Neural cell (in vitro differentiated cells): ENCODE data around the gene CELF5. TPM values are rescaled to one million over a fixed set of nuclear protein-coding genes. Genes with fewer than 3 reads are reported as not detected.

ENCODE experiments used
- H2AFZ ChIP-seq: fragments of 200-600, 300-800 bp; sonication (generic), shearing (Covaris generic); 2 replicates; pipeline ENCODE4 v1.6.0; 2014; ENCODE audit warnings: low read depth, mild to moderate bottlenecking, antibody characterized with exemption, low read length, moderate library complexity
- H3F3A ChIP-seq: fragments of 200-600 bp; shearing (Covaris generic); 2 replicates; pipeline ENCODE4 v1.6.1; 2016; ENCODE audit warnings: mild to moderate bottlenecking, moderate library complexity, mixed read lengths, antibody characterized with exemption, low read length; ENCODE audit not compliant: insufficient read depth, poor library complexity, severe bottlenecking
- H3K27ac ChIP-seq: fragments of 200-600, 300-800 bp; sonication (generic), shearing (Covaris generic); 2 replicates; pipeline ENCODE4 v1.5.1; 2014; ENCODE audit warnings: mild to moderate bottlenecking, low read length, moderate library complexity
- H3K27me3 ChIP-seq: fragments of 300-800, 200-600 bp; sonication (generic), shearing (Covaris generic); 2 replicates; pipeline ENCODE4 v1.6.0; 2014; ENCODE audit warnings: mild to moderate bottlenecking, low read depth, low read length, moderate library complexity; ENCODE audit not compliant: insufficient read depth
- H3K36me3 ChIP-seq: fragments of 300-800, 200-600 bp; sonication (generic), shearing (Covaris generic); 2 replicates; pipeline ENCODE4 v1.5.1; 2014; ENCODE audit warnings: mild to moderate bottlenecking, antibody characterized with exemption, low read length, moderate library complexity; ENCODE audit not compliant: insufficient read depth
- H3K4me2 ChIP-seq: fragments of 300-800, 200-600 bp; sonication (generic), shearing (Covaris generic); 2 replicates; pipeline ENCODE4 v1.6.0; 2014; ENCODE audit warnings: mild to moderate bottlenecking, low read length
- H3K4me3 ChIP-seq: fragments of 300-800, 200-600 bp; sonication (generic), shearing (Covaris generic); 2 replicates; pipeline ENCODE4 v1.5.1; 2014; ENCODE audit warnings: mild to moderate bottlenecking, low read length, moderate library complexity
- H3K79me2 ChIP-seq: fragments of 200-600 bp; shearing (Covaris generic); replicated peaks from 2 replicates; pipeline ENCODE4 v1.6.0; 2014; ENCODE audit warnings: mild to moderate bottlenecking, low read length, moderate library complexity; ENCODE audit not compliant: insufficient read depth
- H3K9ac ChIP-seq: fragments of 300-800, 200-600 bp; sonication (generic), shearing (Covaris generic); 2 replicates; pipeline ENCODE4 v1.6.1; 2016; ENCODE audit warnings: mild to moderate bottlenecking, low read length, mixed read lengths
- H3K9me2 ChIP-seq: fragments of 200-600 bp; shearing (Covaris generic); 2 replicates; pipeline ENCODE4 v1.6.1; 2016; ENCODE audit warnings: mild to moderate bottlenecking, low read length, mixed read lengths; ENCODE audit not compliant: insufficient read depth
- H3K9me3 ChIP-seq: fragments of 200-600, 300-800 bp; sonication (generic), shearing (Covaris generic); 2 replicates; pipeline ENCODE4 v1.6.1; 2016; ENCODE audit warnings: mild to moderate bottlenecking, mixed run types, low read length, moderate library complexity, mixed read lengths
- H4K20me1 ChIP-seq: fragments of 200-600 bp; shearing (Covaris generic); 2 replicates; pipeline ENCODE4 v1.6.1; 2016; ENCODE audit warnings: mild to moderate bottlenecking, mixed run types; ENCODE audit not compliant: insufficient read depth
- EP300 ChIP-seq: fragments of 450-650 bp; conservative IDR thresholded peaks from 2 replicates; pipeline ENCODE4 v1.6.1; 2014; ENCODE audit warnings: antibody characterized with exemption, mild to moderate bottlenecking, moderate library complexity; ENCODE audit not compliant: poor library complexity, severe bottlenecking
- EZH2 ChIP-seq: fragments of 200-600, 300-800 bp; shearing (Covaris generic), sonication (generic); IDR thresholded peaks from 2 replicates; pipeline ENCODE4 v1.6.1; 2014; ENCODE audit warnings: antibody characterized with exemption, low read length, borderline replicate concordance, mild to moderate bottlenecking; ENCODE audit not compliant: insufficient read depth, poor library complexity, severe bottlenecking
- MXI1 ChIP-seq: fragments of 450-650 bp; conservative IDR thresholded peaks from 2 replicates; pipeline ENCODE4 v1.6.1; 2014; ENCODE audit warnings: antibody characterized with exemption, mild to moderate bottlenecking; ENCODE audit not compliant: poor library complexity, severe bottlenecking
- POLR2AphosphoS5 ChIP-seq: IDR thresholded peaks from 2 replicates; pipeline ENCODE4 v1.6.1; 2012
- RAD21 ChIP-seq: fragments of 450-650 bp; conservative IDR thresholded peaks from 2 replicates; pipeline ENCODE4 v1.6.1; 2014; ENCODE audit warnings: antibody characterized with exemption, mild to moderate bottlenecking, moderate library complexity
- SMC3 ChIP-seq: fragments of 450-650 bp; conservative IDR thresholded peaks from 2 replicates; pipeline ENCODE4 v1.6.1; 2014; ENCODE audit warnings: antibody characterized with exemption, mild to moderate bottlenecking, moderate library complexity; ENCODE audit not compliant: poor library complexity
- TAF1 ChIP-seq: IDR thresholded peaks from 2 replicates; pipeline ENCODE4 v1.6.1; 2012; ENCODE audit warnings: low read depth
- polyA plus RNA-seq: library from polyadenylated mRNA; depleted of rRNA; stranded (reverse); fragments of >200 nt; gene quantifications from 2 replicates; pipeline ENCODE4 v1.2.3, GENCODE V29; 2014
- TF ChIP-seq, protein P1 (sequence below): IDR thresholded peaks from 2 replicates; pipeline ENCODE4 v1.6.1; 2012; ENCODE audit warnings: borderline replicate concordance
- TF ChIP-seq, protein P2 (sequence below): fragments of 450-650 bp; IDR thresholded peaks from 2 replicates; pipeline ENCODE4 v1.5.1; 2014; ENCODE audit warnings: antibody characterized with exemption, mild to moderate bottlenecking, moderate library complexity; ENCODE audit not compliant: poor library complexity, severe bottlenecking

Gene CELF5
- polyA plus RNA-seq, 1 donor from 2014 or later = 130 TPM

DNA sequence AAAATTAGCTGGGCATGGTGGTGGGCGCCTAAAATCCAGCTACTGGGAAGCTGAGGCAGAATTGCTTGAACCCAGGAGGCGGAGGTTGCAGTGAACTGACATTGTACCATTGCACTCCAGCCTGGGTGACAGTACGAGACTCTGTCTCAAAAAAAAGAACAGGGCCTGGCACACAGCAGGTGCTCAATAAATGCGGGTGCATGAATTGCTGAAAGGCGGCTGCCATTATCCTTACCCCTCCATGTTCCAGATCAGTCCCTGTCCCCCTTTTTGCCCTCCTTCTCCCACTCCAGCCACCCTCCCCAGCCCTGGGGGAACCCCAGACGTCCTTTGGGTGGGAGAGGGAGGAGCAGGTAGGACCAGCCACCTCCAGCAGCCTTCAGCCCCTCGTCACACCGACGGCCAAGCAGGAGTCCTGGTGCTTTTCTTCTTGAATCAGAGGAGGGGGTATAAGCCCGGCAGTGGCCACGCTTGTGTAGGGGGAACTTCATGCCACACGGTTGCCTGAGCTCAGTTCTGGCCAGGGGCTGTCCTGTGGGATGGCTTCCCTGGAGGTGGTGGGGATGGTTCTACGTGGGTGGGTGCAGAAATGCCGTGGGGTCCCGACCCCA lies 121.5 kb downstream of the CELF5 start:
- no peak overlapping the region for H3K4me3 ChIP-seq
- H3F3A ChIP-seq = no peaks in the 10 kb centered on the region
- H3K36me3 ChIP-seq = no peaks in the 10 kb centered on the region
- TF ChIP-seq, protein P1, sequence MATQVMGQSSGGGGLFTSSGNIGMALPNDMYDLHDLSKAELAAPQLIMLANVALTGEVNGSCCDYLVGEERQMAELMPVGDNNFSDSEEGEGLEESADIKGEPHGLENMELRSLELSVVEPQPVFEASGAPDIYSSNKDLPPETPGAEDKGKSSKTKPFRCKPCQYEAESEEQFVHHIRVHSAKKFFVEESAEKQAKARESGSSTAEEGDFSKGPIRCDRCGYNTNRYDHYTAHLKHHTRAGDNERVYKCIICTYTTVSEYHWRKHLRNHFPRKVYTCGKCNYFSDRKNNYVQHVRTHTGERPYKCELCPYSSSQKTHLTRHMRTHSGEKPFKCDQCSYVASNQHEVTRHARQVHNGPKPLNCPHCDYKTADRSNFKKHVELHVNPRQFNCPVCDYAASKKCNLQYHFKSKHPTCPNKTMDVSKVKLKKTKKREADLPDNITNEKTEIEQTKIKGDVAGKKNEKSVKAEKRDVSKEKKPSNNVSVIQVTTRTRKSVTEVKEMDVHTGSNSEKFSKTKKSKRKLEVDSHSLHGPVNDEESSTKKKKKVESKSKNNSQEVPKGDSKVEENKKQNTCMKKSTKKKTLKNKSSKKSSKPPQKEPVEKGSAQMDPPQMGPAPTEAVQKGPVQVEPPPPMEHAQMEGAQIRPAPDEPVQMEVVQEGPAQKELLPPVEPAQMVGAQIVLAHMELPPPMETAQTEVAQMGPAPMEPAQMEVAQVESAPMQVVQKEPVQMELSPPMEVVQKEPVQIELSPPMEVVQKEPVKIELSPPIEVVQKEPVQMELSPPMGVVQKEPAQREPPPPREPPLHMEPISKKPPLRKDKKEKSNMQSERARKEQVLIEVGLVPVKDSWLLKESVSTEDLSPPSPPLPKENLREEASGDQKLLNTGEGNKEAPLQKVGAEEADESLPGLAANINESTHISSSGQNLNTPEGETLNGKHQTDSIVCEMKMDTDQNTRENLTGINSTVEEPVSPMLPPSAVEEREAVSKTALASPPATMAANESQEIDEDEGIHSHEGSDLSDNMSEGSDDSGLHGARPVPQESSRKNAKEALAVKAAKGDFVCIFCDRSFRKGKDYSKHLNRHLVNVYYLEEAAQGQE = no peak
- no peak for TF ChIP-seq EZH2
- TF ChIP-seq SMC3 = no peak
- no peak for TF ChIP-seq POLR2AphosphoS5
- TF ChIP-seq RAD21 = no peak
- TF ChIP-seq MXI1 = no peak
- TF ChIP-seq, protein P2, sequence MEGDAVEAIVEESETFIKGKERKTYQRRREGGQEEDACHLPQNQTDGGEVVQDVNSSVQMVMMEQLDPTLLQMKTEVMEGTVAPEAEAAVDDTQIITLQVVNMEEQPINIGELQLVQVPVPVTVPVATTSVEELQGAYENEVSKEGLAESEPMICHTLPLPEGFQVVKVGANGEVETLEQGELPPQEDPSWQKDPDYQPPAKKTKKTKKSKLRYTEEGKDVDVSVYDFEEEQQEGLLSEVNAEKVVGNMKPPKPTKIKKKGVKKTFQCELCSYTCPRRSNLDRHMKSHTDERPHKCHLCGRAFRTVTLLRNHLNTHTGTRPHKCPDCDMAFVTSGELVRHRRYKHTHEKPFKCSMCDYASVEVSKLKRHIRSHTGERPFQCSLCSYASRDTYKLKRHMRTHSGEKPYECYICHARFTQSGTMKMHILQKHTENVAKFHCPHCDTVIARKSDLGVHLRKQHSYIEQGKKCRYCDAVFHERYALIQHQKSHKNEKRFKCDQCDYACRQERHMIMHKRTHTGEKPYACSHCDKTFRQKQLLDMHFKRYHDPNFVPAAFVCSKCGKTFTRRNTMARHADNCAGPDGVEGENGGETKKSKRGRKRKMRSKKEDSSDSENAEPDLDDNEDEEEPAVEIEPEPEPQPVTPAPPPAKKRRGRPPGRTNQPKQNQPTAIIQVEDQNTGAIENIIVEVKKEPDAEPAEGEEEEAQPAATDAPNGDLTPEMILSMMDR = no peak
- TF ChIP-seq TAF1 = no peak
- no peak for TF ChIP-seq EP300
- no peaks in the 10 kb centered on the region for H3K9me2 ChIP-seq
- H4K20me1 ChIP-seq = no peaks in the 10 kb centered on the region
- H3K27ac ChIP-seq = no peak overlapping the region
- no peak overlapping the region for H2AFZ ChIP-seq
- no peaks in the 10 kb centered on the region for H3K9me3 ChIP-seq
- no peaks in the 10 kb centered on the region for H3K79me2 ChIP-seq
- H3K4me2 ChIP-seq = no peak overlapping the region
- H3K27me3 ChIP-seq = no peaks in the 10 kb centered on the region
- no peak overlapping the region for H3K9ac ChIP-seq

Other genes starting within 250 kb of the CELF5 start
- gene TLE6, start 247.1 kb upstream of the CELF5 start, polyA plus RNA-seq = 4.0 and 5.7 TPM in 2 replicates
- 7.0 and 9.6 TPM in 2 replicates for gene TLE2, start 195.4 kb upstream of the CELF5 start, polyA plus RNA-seq
- 153 and 177 TPM in 2 replicates for gene TLE5, start 162.2 kb upstream of the CELF5 start, polyA plus RNA-seq
- gene GNA11, start 130.3 kb upstream of the CELF5 start, polyA plus RNA-seq = 28.3 and 30.4 TPM in 2 replicates
- gene GNA15, start 88.6 kb upstream of the CELF5 start, polyA plus RNA-seq = not detected in 2 replicates
- not detected in 2 replicates for gene S1PR4, start 45.9 kb upstream of the CELF5 start, polyA plus RNA-seq
- 21.1 and 23.5 TPM in 2 replicates for gene NCLN, start 38.7 kb upstream of the CELF5 start, polyA plus RNA-seq
- gene NFIC, start 141.9 kb downstream of the CELF5 start, polyA plus RNA-seq = 0.18 and 0.24 TPM in 2 replicates